ENCODE measurements around the gene LBP. TPM values are rescaled to one million over a fixed set of nuclear protein-coding genes. Genes with fewer than 3 reads are reported as not detected.

The LBP gene
- total and polyA plus RNA-seq, 2 experiments from 2014 or later = 0.10 to 0.19 TPM

- TF ChIP-seq CTCF (conservative IDR thresholded peaks at IDR 0.05; ENCODE audit: low read depth in 2 of 2) (no peak), REST (IDR thresholded peaks at IDR 0.05; ENCODE audit: unreplicated experiment) (no peak), ZNF462 (CRISPR knock-in tag; IDR thresholded peaks at IDR 0.05) (no peak), CREB1 (CRISPR knock-in tag; IDR thresholded peaks at IDR 0.05; ENCODE audit: low read depth) (no peak), JUNB (IDR thresholded peaks at IDR 0.05; ENCODE audit: unreplicated experiment) (no peak), STAT1 (IDR thresholded peaks at IDR 0.05; ENCODE audit: unreplicated experiment) (no peak), ZNF114 (CRISPR knock-in tag; IDR thresholded peaks at IDR 0.05) (no peak), ETS1 (IDR thresholded peaks at IDR 0.05) (no peak), NANOG (IDR thresholded peaks at IDR 0.05; ENCODE audit: borderline replicate concordance) (no peak)
- H3K79me2 ChIP-seq (replicated peaks; ENCODE audit: insufficient read depth) = no peaks in the 10 kb centered on the region
These were observed 21.1 kb upstream of the LBP start for GRCh38 chr20:38325167-38325566.

More at GRCh38 chr20:38325167-38325566, 21.1 kb upstream of the LBP start:
- ATAC-seq (no peak), DNase-seq (ENCODE audit: low spot score) (no peak)
- H3K4me2 ChIP-seq = no peak overlapping the region
- Mint-ChIP-seq H3K9me3 (no peaks in the 10 kb centered on the region), H3K4me1 (no peaks in the 10 kb centered on the region), H3K27me3 (ENCODE audit: insufficient read depth, low read depth, poor library complexity) (peaks cover 5% of the 10 kb centered on the region), H3K4me3 (no peak overlapping the region), H3K36me3 (ENCODE audit: low read depth) (no peaks in the 10 kb centered on the region), H3K27ac (no peak overlapping the region)
- no peaks in the 10 kb centered on the region for H3K27me3 ChIP-seq (ENCODE audit: insufficient read depth)
- H3F3A ChIP-seq (replicated peaks; ENCODE audit: low read depth) = no peaks in the 10 kb centered on the region
- H3K36me3 ChIP-seq (ENCODE audit: insufficient read depth) = no peaks in the 10 kb centered on the region
- no peak overlapping the region for H2AFZ ChIP-seq
- H3K4me1 ChIP-seq (ENCODE audit: insufficient read depth) = no peaks in the 10 kb centered on the region
- H3K4me3 ChIP-seq = no peak overlapping the region
- H3K9me2 ChIP-seq (ENCODE audit: insufficient read depth) = no peaks in the 10 kb centered on the region
- no peak overlapping the region for H3K27ac ChIP-seq (ENCODE audit: low read depth)
- H4K20me1 ChIP-seq (replicated peaks; ENCODE audit: insufficient read depth) = no peaks in the 10 kb centered on the region

All from GM23338 (cell line).